Measurements from ENCODE around the gene RAB25. TPM values are rescaled to one million over a fixed set of nuclear protein-coding genes. Genes with fewer than 3 reads are reported as not detected.

RAB25 gene
- total RNA-seq, 2 experiments from 2014 or later = not detected

GRCh38 chr1:156086256-156086662 is 25.3 kb downstream of the RAB25 start:
- intact Hi-C loops (cut with micrococcal nuclease; ENCODE audit: unreplicated experiment) = no loop called here

GRCh38 chr1:156089704-156090103 is 28.7 kb downstream of the RAB25 start:
- ChIA-PET POLR2A (interaction anchor here (0.7 to 1.8 kb wide), 4 partner anchors 38 to 861 kb away, joined by 3 to 5 read pairs (median 4); partner anchors contain the start of gene SMG5), CTCF (ENCODE audit: unreplicated experiment) (interaction anchor here (0.6 to 1.0 kb wide), 2 partner anchors 38 to 206 kb away, joined by 3 to 8 read pairs; no protein-coding TSS in a partner anchor)
- Histone ChIP-seq H3K4me2 (ENCODE audit: low read length) (peak overlapping the region; percentile 73), H4K20me1 (ENCODE audit: insufficient read depth, low read length) (no peaks in the 10 kb centered on the region), H3K36me3 (ENCODE audit: insufficient read depth, low read length) (no peaks in the 10 kb centered on the region), H3K9me3 (ENCODE audit: low read length) (no peaks in the 10 kb centered on the region), H3K27ac (ENCODE audit: low read depth, low read length, poor library complexity, severe bottlenecking) (no peak overlapping the region), H3K9me2 (ENCODE audit: insufficient read depth, low read length) (no peaks in the 10 kb centered on the region), H3K4me1 (ENCODE audit: insufficient read depth, low read length, poor library complexity, severe bottlenecking) (peaks cover 17% of the 10 kb centered on the region), H2AFZ (ENCODE audit: low read length) (peak overlapping the region; percentile 3; the same call in 1 of the 2 replicates), H3K79me2 (ENCODE audit: insufficient read depth, low read depth, low read length) (no peaks in the 10 kb centered on the region), H3K4me3 (ENCODE audit: low read depth, low read length, poor library complexity, severe bottlenecking) (peak overlapping the region; percentile 37)
- no TSS peak for BruUV-seq (replicated peaks)
- peak; percentile 77 for DNase-seq (ENCODE audit: low spot score)
- no peak for TF ChIP-seq CTCF (conservative IDR thresholded peaks at IDR 0.05; ENCODE audit: low read length)
- TF ChIP-seq EZH2phosphoT487 (IDR thresholded peaks at IDR 0.05; ENCODE audit: borderline replicate concordance, low read depth, low read length) = no peak
- intact Hi-C loops (cut with micrococcal nuclease; ENCODE audit: unreplicated experiment) = loop anchor here (1.0 to 5.0 kb wide), 3 partner anchors 41 to 138 kb away; partner anchors contain the start of gene PMF1

More at GRCh38 chr1:156086256-156086662, 25.3 kb downstream of the RAB25 start:
- no TSS peak for BruUV-seq (replicated peaks)
- H3K36me3 ChIP-seq (ENCODE audit: insufficient read depth, low read length) = no peaks in the 10 kb centered on the region
- H3K79me2 ChIP-seq (ENCODE audit: insufficient read depth, low read depth, low read length) = no peaks in the 10 kb centered on the region
- H3K9me2 ChIP-seq (ENCODE audit: insufficient read depth, low read length) = no peaks in the 10 kb centered on the region
- H3K27ac ChIP-seq (ENCODE audit: low read depth, low read length, poor library complexity, severe bottlenecking) = no peak overlapping the region
- no peak overlapping the region for H3K4me3 ChIP-seq (ENCODE audit: low read depth, low read length, poor library complexity, severe bottlenecking)
- ChIA-PET CTCF (ENCODE audit: unreplicated experiment) (no interaction called here), POLR2A (no interaction called here)
- H3K4me2 ChIP-seq (ENCODE audit: low read length) = no peak overlapping the region
- no peak overlapping the region for H2AFZ ChIP-seq (ENCODE audit: low read length)
- H4K20me1 ChIP-seq (ENCODE audit: insufficient read depth, low read length) = no peaks in the 10 kb centered on the region
- DNase-seq (ENCODE audit: low spot score) = no peak
- H3K9me3 ChIP-seq (ENCODE audit: low read length) = no peaks in the 10 kb centered on the region
- peaks cover 36% of the 10 kb centered on the region for H3K4me1 ChIP-seq (ENCODE audit: insufficient read depth, low read length, poor library complexity, severe bottlenecking)
- TF ChIP-seq EZH2phosphoT487 (IDR thresholded peaks at IDR 0.05; ENCODE audit: borderline replicate concordance, low read depth, low read length) (no peak), CTCF (conservative IDR thresholded peaks at IDR 0.05; ENCODE audit: low read length) (no peak)
